GM21723 (cell line): ENCODE measurements around the gene MRPL4.
"Not testable (repeated sequence)": the region's sequence is repeated elsewhere in the genome, so short reads cannot be mapped to it uniquely, and the experiment has no call there.

Source experiments
- ATAC-seq: cut with Tn5 transposase; IDR thresholded peaks from one replicate; pipeline ENCODE4 v1.9.1; 2021; ENCODE audit warnings: mild to moderate bottlenecking, moderate library complexity; ENCODE audit not compliant: unreplicated experiment

MRPL4 gene

GRCh38 chr19:10260141-10260584 lies 8.1 kb downstream of the MRPL4 start:
- ATAC-seq, result no peak

GRCh38 chr19:10262771-10263170 lies 10.8 kb downstream of the MRPL4 start:
- no peak for ATAC-seq

- no peak for ATAC-seq
These were observed 14.7 kb downstream of the MRPL4 start for GRCh38 chr19:10266706-10267105.

GRCh38 chr19:10268071-10268470 lies 16.1 kb downstream of the MRPL4 start:
- no peak for ATAC-seq

- ATAC-seq, result peak; percentile 39
These were observed 17.5 kb downstream of the MRPL4 start for GRCh38 chr19:10269333-10270179.

GRCh38 chr19:10270180-10270615 lies 18.2 kb downstream of the MRPL4 start:
- ATAC-seq, result peak; percentile 44

GRCh38 chr19:10270616-10271394 lies 18.8 kb downstream of the MRPL4 start, which contains the start of gene ICAM1:
TSS of gene ICAM1 (plus strand) at chr19:10271120. CDS start at chr19:10271160, 40 bp downstream.
- ATAC-seq, result peak; percentile 45

- peak; percentile 29 for ATAC-seq
These were observed 19.6 kb downstream of the MRPL4 start for GRCh38 chr19:10271543-10272086.

- no peak for ATAC-seq
These were observed 22.6 kb downstream of the MRPL4 start for GRCh38 chr19:10274589-10274988.

GRCh38 chr19:10277795-10278589 lies 26.0 kb downstream of the MRPL4 start:
- ATAC-seq, result no peak

GRCh38 chr19:10278935-10279334 lies 26.9 kb downstream of the MRPL4 start:
- no peak for ATAC-seq

GRCh38 chr19:10279737-10280442 lies 27.9 kb downstream of the MRPL4 start:
- ATAC-seq, result no peak

GRCh38 chr19:10282043-10282442 lies 30.0 kb downstream of the MRPL4 start:
- ATAC-seq, result not testable (repeated sequence)

GRCh38 chr19:10283301-10284064 lies 31.5 kb downstream of the MRPL4 start:
- no peak for ATAC-seq

GRCh38 chr19:10284065-10284959 lies 32.3 kb downstream of the MRPL4 start:
- no peak for ATAC-seq

- no peak for ATAC-seq
These were observed 32.9 kb downstream of the MRPL4 start for GRCh38 chr19:10284960-10285278.

GRCh38 chr19:10285393-10285792 lies 33.4 kb downstream of the MRPL4 start:
- ATAC-seq, result no peak
